Measurements from ENCODE around the gene KRT76.
"Not testable (repeated sequence)": the region's sequence is repeated elsewhere in the genome, so short reads cannot be mapped to it uniquely, and the experiment has no call there.

KRT76 gene

GRCh38 chr12:52797529-52797894, 20.4 kb upstream of the KRT76 start:
- no peak for DNase-seq (ENCODE audit: low spot score)

DNA sequence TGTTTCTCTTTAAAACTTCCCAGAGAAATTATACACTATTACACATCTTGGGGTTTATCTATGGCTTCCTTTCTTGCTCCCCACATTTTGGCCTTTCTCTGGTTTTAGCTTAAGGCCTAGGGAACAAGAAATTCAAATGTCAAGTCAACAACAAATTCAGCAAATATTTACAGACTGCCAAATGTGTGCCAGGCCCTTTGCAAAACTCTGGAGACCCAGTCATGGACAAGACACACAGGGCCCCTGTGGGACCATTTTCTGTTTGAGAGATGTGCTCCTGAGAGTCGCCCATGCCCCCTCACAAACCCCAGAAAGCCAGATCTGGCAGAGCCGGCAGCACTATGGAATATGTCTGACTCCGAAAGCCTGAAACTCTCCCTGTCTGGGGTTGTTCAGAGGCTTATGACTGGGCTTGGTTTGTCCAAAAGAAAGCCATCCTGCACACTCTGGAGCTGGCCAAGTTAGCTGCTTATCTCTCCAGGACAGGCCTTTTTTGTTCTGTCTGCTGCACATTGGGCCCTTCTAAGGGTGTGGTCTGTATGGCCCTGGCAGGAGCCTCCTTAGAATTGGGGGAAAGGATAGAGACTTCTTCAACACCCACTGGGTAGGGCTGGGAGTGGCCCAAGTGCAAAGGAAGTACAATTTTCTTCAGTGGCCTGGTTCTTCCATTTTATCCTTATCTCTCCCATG, 19.8 kb upstream of the KRT76 start:
- DNase-seq (ENCODE audit: low spot score): no peak

DNA sequence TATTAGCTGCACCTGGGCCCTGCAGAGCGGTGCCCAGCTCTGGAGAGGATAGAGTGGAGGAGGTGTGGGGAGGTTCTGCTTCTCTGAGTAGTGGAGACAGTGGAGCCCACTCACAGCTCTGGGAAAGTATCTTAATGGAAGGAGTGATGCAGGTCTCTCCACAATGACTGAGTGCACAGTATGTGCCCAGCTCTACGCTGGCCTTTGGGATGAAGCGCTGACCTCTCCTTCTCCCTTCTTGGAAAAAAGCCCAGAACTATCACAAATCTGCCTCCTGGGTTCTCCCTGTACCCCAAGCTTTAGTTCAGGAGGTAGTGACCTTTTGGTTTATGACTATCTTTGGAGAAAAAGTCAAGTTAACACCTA, 19.3 kb upstream of the KRT76 start:
- DNase-seq (ENCODE audit: low spot score): no peak

DNA sequence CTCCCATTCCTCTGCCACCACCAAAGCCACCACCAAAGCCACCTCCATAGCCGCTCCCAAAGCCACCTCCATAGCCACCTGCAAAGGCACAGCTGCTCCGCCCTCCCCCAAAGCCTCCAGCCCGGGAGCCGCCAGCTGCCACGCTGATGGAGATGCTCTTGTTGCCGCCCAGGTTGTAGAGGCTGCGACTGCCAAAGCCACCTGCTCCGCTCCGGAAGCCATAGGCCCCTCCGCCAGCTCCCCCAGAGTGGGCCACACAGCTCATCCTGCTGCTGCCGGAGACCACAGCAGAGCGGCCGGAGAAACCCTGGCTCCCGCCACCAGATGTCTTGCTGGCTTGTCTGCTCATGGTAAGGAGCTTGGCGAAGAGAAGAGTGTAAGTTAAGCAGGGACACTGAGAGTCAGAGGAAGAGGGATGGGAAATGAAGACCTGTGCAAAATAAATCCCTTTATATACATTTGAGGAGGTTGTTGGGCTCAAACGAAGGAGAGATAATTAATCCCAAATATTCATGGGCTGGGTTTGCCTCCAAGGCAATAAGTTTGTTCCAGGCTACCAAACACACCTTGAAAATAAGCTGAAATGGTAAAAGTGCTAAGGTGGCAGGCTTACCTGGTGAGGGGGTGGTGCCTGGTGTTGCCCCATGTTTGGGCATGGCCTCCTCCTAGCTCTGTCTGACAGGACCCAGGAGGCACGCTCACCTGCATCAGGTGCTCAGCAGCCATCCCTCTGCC, 18.7 kb upstream of the KRT76 start, which contains the start of gene KRT3:
Gene KRT3 (minus strand): TSS at position 424 of the 735 bp plus-strand sequence. CDS start 75 bp downstream, at position 349.
- no peak for DNase-seq (ENCODE audit: low spot score)

GRCh38 chr12:52795332-52795674, 18.2 kb upstream of the KRT76 start:
- not testable (repeated sequence) for DNase-seq (ENCODE audit: low spot score)

DNA sequence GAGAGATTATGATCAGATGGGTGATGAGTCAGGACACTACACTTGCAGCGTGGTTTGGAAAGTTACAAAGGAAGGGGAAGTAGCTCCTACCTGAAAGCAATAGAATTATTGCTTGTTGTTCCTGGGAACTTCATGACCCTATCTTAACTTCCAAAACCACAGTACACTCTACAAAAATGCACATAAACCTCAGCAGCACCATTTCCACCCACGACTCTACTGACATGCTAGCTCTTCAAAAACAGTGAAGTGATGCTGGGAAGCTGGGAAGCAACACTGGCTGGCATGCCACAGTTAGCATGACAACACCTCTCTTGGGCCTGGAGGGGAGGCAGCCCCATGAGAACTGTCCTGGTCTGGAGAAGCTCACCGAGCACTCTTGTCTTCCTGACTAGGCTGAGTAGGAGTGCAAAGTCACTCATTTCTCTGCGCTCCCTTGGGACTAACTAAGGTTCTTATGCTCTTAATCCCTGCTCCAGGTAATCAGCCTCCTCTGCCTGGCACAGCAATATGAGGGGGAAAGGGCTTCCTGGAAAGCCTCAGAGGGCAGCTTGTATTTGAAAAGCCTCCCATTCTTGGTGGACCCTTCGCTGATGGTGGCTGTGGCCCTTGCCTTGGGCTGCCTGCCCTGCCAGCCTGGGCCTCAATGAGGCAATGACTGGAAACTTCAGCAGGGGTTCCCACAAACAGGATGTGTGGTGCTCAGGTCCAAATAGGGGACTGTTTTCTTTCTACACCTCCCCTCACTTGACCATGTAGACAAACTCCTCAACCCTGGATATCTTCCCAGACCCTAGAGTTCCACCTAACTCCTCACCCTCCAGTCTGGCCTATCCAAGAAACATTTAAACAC, 17.6 kb upstream of the KRT76 start:
- DNase-seq (ENCODE audit: low spot score): no peak

DNA sequence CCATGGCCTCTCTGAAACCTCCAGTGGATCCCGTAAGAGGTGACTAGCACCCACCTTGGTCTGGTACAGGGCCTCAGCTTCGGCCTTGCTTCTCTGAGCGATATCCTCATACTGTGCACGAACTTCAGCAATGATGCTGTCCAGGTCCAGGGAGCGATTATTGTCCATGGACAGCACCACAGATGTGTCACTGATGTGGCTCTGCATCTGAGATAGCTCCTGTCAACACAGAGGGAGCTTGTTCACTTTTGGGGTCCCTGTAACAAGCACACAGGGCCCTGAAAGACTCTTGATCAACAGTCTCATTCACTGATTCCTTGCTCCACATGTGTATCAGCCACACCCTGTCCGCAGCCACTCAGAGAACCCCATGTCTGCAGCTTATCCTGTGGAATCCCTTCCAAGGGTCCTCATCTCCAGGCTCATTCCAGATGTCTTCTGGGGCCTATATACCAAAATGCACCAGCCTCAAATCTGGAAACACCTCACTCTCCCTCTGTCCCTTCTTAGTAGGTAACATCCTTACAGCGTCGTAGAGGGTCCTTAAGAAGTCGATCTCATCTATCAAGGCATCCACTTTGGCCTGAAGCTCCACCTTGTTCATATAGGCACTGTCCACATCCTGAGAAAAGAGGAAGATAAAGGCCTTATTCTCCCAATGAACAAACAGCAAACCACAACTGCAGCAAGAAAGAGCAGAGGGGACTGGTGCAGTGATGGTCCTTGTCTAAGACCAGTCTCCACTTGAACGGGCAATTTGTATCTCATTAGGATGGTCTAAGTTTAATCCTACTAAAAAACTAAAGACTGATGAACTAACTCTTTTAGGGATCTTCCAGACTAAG, 15.3 kb upstream of the KRT76 start:
- no peak for DNase-seq (ENCODE audit: low spot score)

GRCh38 chr12:52791271-52792184, 14.4 kb upstream of the KRT76 start:
- DNase-seq (ENCODE audit: low spot score): no peak

DNA sequence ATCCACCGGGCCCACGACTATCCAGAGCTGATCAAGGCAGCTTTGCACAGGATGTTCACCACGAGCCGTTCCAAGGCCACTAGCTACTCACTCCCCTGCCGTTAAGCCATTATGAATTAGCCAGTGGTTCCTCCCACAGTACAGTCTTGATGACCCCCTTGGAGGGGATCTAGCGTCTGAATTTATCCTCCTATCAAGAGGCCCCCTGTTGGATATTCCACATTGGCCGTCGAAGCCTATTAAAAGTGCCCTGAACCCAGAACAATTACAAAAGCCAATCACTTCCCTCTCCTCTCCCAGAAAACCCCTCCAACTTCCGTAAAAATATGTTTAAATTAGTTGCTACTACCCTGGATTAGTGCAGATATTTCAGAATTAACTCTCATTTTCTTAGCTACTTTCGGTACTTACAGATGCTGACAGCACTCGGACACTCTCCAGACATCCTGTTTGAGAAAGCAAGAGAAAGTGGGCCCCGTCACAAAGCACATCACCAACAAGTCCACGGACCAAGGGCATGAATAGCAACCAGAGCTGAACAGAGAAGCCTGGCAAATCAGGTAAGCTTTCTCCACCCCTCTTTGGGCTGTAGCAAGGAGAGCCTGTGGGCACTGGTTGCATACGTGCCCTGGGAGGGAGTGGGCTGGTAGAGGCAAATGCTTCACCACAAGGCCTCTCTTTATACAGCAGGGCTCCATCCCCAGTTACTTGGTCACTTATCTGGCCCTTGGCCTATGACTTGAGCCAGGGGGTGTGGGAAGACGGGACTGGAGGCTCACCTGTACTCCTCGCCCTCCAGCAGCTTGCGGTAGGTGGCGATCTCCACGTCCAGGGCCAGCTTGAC, 13.5 kb upstream of the KRT76 start:
- no peak for DNase-seq (ENCODE audit: low spot score)

DNA sequence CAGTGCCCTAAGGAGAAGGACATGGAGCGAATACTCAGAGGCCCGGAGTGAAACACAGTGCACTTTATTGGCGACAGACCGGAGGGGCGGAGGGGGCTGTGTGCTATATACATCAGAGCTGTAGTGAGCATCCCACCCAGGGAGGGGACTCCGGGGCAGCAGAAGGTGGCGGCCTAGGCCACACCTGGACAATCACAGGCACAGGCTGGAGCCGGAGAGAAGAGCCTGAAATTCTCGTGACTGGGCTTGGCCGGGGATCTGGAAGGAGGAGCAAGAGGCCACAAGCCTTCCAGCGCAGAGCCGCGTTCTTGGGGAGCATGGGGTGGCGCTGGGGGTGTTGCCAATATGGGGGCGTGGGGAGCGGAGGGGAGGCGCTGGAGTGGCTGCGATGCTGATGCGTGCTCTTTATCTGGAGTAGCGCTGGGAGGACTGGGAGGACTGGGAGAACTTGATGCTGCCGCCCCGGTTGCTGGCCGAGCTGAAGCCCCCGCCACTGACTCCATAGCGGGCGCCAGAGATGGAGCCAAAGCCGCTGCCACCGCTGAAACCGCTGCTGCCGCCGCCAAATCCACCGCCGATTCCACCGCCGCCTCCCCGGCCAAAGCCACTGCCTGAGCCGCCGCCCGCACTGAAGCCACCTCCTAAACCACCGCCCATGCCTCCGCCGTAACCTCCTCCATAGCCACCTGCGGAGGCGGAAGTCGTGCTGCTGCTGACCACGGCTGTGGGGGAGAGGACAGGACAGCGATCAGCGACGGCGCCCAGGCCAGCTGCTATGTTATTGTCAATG, 12.7 kb upstream of the KRT76 start:
- no peak for DNase-seq (ENCODE audit: low spot score)

GRCh38 chr12:52788876-52789636, 11.9 kb upstream of the KRT76 start:
- DNase-seq (ENCODE audit: low spot score): no peak

DNA sequence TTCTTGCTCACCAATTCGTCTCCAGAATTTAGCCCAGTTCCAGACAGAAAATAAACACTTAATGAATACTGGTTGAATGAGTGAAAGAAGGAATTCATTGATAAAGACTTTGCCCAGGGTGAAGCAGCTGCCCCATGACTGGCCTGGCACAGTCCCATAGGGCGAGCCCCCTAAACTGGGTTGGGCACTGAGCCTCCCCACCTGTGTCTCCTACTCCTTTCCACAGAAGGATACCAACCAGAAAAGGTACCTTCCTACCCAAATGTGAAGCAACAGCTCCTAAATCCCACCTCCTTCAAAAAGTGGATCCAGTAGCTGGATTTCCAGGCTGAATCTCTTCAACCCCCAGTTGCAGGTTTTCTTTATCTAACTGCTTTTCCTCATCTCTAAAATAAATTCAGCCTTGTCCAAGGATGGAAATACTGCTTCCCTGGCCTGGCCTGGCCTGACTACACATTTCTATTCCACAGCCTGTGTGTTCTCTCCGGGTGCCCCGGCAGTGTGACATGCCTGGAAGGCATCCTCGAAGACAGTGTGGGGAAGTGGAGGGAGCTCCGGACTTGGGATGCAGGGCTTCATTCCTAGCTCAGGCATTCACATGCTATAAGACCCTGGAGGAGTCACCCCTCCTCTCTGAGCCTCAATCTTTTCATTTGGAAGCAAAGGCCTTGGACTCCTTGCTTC, 11.2 kb upstream of the KRT76 start:
- DNase-seq (ENCODE audit: low spot score): no peak

- no peak for DNase-seq (ENCODE audit: low spot score)
These were observed 10.4 kb upstream of the KRT76 start for GRCh38 chr12:52787324-52788191.

GRCh38 chr12:52784909-52785308, 7.8 kb upstream of the KRT76 start:
- DNase-seq (ENCODE audit: low spot score): no peak

- DNase-seq (ENCODE audit: low spot score): no peak
These were observed 6.6 kb upstream of the KRT76 start for GRCh38 chr12:52783563-52784316.

GRCh38 chr12:52782502-52782901, 5.4 kb upstream of the KRT76 start:
- DNase-seq (ENCODE audit: low spot score): no peak

Data from Ammon's horn (tissue), 1 donor.